ENCODE data around the gene NAT14.
"Not testable (repeated sequence)": the region's sequence is repeated elsewhere in the genome, so short reads cannot be mapped to it uniquely, and the experiment has no call there.

The NAT14 gene

DNA sequence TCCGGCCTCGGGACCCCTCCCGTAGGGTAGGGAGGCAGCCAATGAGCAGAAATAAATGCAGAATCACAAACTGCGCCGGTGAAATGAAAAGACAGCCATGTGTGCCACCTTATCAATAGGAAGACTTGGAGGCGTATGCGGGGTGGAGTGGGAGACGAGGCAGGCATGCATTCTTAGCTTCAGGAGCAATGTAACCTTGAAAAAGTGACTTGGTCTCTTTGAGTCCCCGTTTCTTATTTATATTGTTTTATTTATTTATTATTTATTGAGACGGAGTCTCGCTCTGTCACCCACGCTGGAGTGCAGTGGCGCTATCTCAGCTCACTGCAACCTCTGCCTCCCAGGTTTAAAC is 19.2 kb downstream of the NAT14 start:
- DNase-seq: no peak

GRCh38 chr19:55504981-55505380 is 20.0 kb downstream of the NAT14 start:
- DNase-seq: no peak

- no peak for DNase-seq
These were observed 23.1 kb downstream of the NAT14 start for GRCh38 chr19:55508120-55508519.

- peak; percentile 96 for DNase-seq
These were observed 32.1 kb downstream of the NAT14 start for GRCh38 chr19:55516878-55517620.

DNA sequence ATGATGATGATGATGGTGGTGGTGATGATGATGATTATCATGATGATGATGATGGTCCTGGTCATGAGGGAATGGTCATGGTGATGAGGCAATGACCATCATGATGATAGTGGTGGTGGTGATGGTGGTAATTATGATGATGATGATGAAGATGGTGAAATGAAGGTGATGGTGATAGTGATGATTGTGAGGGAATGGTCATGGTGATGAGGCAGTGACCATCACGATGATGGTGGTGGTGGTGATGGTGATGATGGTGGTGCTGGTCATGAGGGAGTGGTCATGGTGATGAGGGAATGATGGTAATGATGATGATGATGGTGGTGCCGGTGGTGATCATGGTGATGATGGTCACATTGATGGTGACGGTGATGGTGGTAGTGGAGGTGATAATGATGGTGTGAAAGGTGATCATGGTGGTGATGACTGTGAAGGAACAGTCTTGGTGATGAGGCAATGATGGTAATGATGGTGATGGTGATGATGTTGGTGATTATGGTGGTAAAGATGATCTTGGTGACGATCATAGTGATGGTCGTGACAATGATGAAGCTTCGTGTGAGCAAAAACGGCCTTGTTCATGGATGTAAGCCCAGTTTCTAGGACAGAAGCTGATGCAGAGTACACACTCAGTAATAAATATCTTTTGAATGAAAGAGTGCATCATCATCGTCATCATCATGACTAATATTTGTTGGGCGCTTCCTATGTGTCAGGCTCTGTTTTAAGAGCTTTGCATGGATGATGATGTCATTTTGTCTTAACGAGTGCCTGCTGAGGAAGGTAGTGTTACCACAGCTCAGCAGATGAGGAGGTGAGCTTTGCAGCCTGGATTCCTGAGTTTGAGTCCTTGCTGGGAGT is 34.7 kb downstream of the NAT14 start:
- no peak for DNase-seq

- DNase-seq: no peak
These were observed 35.8 kb downstream of the NAT14 start for GRCh38 chr19:55520691-55521292.

DNA sequence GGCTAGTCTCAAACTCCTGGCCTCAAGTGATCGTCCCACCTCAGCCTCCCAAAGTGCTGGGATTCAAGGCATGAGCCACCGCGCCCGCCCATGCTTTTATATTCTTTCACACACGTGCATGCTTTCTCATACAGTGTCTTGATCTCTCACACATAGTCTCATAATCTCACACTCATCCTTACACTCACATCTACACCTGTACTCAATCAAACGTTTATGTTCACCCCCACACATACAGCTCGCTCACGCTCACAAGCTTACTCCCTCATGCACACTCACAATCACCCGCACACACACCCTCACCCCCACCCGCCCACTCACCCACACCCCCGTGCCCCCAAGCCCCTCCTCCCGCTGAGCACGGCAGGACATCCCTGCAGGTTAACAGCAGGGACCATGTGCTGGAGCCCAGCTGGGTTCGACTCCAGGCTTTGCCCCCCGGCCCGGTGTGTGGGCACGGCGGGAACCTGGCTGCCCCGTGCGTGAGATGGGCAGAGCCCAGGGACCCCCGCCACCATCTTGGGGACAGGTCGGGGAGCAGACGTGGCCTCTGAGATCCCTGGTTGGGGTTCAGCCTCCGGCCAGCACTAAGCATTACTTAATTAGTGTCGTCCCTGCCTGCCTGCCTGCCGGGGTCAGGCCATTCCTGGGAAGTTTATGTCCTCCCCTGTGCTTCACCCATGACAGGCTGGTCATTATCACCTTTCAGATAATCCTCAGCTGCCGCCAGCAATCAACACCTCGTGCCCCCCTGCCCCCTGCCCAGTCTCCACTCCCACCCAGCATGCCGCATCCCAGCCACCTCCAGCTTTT is 40.5 kb downstream of the NAT14 start:
- no peak for DNase-seq

DNA sequence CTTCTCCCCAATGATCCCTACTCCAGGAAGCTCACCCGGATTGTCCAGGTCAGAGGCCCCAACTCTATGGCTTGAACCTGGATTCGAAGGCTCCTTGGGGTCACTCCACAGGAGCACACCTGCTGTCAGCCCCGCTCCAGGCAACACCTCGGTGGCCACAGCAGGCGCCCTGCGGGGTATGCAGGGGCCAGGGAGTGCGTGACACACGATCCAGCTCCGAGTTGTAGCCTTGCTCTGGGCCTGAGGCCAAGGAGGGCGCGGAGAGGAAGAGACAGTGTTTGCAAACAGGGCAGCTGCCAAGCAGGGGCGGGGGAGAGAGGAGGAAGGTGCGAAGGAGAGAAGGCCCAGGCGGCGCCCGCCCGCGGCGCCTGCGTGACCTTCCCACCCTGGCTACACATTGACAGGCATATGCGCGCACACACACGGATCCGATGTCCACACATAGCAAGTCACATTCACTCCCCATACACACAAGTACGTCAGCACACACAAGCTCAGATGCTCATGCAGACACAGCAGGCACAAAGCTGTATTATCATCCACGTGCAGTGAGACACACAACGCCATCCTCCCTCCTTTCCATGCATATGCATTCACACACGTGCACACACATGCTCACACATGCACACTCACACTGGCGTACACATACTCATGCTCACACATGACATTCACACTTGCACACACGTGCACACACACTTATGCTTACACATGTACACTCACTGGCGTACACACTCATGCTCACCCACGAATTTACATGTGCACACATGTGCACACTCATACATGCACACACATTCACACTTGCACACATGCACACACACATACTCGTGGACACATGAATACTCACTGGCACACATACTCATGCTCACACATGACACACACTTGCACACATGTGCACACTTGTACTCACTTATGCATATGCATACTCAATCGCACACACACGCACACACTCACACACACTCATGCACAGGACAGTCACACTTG is 41.5 kb downstream of the NAT14 start:
- no peak for DNase-seq

DNA sequence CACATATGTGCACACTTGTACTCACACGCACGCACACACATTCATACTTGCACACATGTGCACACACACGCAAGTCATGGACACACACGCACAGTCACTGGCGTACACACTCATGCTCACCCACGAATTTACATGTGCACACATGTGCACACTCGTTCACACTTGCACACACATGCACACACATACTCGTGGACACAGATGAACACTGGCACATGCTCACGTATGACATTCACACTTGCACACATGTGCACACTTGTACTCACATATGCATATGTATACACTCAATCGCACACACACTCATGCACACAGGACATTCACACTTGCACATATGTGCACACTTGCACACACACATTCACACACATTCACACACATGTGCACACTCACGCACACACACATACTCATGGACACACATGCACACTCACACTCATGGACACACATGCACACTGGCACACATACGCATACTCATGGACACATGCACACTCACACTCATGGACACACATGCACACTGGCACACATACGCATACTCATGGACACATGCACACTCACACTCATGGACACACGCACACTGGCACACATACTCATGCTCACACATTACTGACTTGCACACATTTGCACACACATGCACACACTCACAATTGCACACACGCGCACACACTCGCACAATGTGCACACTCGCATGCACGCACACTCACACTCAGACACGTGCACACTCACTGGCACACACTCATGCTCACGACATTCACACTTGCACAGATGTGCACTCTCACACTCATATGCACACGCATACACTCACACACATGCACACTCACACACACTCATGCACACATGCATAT is 42.4 kb downstream of the NAT14 start:
- DNase-seq: no peak

DNA sequence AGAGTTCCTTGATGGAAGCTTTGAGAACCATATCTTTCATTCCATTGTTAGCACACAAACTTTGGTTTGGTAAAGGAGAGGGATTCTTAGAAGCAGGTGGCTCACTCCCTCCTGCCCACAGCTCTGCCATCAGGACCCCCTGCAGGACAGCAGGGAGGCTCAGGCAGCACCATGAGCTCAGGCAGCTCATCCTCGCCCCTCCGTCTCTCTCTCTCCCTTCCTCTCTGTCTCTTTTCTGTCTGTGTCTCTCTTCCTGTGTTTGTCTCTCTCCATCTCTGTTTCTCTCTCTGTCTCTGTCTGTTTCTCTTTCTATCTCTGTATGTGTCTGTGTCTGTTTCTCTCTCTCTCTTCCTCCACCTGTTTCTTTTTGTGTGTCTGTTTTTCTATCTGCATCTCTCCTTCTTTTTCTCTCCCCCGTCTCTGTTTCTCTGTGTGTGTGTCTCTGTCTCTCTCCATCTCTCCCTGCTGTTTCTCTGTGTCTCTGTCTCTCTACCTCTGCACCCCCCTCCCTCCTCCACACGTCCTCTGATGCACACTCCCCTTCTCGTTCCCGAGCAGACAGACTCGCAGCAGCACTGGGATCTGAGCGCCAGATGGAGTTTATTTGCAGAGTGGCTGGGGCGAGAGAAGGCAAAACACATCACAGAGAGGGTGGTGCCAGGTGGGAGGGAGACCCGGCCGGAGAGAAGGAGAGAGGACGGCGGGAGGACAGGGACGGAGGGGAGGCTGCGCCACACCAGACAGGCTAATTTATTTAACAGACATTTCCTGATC is 43.2 kb downstream of the NAT14 start:
- no peak for DNase-seq

DNA sequence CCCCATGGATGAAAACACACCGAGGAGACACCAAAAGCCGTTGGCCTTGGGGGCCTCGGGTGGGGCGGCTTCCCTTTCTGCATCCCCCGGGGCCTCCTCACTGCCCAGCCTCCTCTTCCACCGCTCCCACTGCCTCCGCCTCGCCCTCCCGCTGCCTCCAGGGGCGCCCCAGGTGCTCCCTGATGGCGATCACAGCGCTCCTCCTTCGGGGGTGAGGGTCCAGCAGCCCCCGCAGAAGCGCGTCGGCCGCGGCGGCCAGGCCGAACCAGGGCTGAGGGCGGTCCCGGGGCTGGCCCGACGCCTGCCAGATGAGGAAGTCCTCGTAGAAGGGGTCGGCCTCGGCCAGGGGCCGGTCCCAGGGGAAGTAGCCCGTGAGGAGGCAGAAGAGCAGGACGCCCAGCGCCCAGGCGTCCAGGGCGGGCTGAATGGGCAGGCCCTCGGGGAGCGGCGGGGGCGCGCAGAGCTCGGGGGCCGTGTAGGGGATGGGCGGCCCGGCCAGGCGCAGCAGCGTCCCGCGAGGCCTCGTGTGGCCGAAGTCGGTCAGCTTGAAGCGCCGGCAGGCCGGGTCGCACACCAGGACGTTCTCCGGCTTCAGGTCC is 44.7 kb downstream of the NAT14 start:
- DNase-seq: no peak

- no peak for DNase-seq
These were observed 46.0 kb downstream of the NAT14 start for GRCh38 chr19:55530996-55531395.

DNA sequence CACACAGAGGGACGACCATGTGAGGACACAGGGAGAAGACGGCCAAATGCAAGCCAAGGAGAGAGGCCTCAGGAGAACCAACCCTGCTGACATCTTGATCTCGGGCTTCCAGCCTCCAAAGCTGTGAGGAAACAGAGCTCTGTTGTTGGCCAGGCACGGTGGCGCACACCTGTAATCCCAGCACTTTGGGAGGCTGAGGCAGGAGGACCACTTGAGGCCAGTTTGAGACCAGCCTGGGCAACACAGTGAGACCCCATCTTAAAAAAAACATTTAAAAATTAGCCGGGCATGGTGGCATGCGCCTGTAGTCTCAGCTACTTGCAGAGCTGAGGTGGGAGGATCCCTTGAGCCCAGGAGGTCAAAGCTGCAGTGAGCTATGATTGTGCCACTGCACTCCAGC is 49.3 kb downstream of the NAT14 start:
- not testable (repeated sequence) for DNase-seq

- DNase-seq: no peak
These were observed 50.4 kb downstream of the NAT14 start for GRCh38 chr19:55535173-55535964.

- no peak for DNase-seq
These were observed 51.0 kb downstream of the NAT14 start for GRCh38 chr19:55535965-55536350.

DNA sequence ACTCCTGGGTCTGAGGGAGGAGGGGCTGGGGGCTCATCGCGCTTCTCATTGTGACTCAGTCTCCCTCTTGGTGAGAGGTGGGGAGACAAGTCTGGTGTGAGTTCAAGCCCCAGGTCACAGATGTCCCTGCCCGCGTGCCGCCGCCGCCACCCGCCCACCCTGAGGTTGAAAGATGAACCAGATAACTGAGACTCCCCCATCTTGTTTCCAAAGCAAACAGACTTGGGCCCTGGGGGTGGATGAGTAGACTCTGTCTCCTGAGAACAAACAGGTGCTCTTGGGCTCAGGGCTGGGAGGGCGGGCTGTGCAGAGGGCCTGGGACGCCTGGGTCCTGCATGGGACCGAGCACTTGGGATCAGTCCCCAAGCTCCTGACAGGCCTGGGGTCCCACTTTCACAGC is 51.4 kb downstream of the NAT14 start:
- no peak for DNase-seq
